ENCODE data around the gene ICAM5. TPM values are rescaled to one million over a fixed set of nuclear protein-coding genes. Genes with fewer than 3 reads are reported as not detected.
"Not testable (repeated sequence)": the region's sequence is repeated elsewhere in the genome, so short reads cannot be mapped to it uniquely, and the experiment has no call there.

Gene ICAM5
- total RNA-seq, 2 donors from 2014 or later: 0.10 to 0.25 TPM

GRCh38 chr19:10279737-10280442 is 9.9 kb upstream of the ICAM5 start:
- Mint-ChIP-seq H3K36me3 (ENCODE audit: low read depth) (peaks cover 2% of the 10 kb centered on the region), H3K27me3 (no peaks in the 10 kb centered on the region), H3K4me1 (peaks cover 9% of the 10 kb centered on the region), H3K27ac (no peak overlapping the region), H3K4me3 (no peak overlapping the region)
- no peaks in the 10 kb centered on the region for H3K9me3 ChIP-seq (ENCODE audit: control insufficient read depth, low read length, poor library complexity, severe bottlenecking)
- no peak for DNase-seq
- peak; percentile 25 for ATAC-seq

GRCh38 chr19:10282043-10282442 is 7.7 kb upstream of the ICAM5 start:
- H3K9me3 ChIP-seq (ENCODE audit: control insufficient read depth, low read length, poor library complexity, severe bottlenecking); DNase-seq; H3K4me3 Mint-ChIP-seq; ATAC-seq; H3K27me3 Mint-ChIP-seq; H3K27ac Mint-ChIP-seq; H3K36me3 Mint-ChIP-seq (ENCODE audit: low read depth): not testable (repeated sequence)
- peaks cover 20% of the 10 kb centered on the region for H3K4me1 Mint-ChIP-seq

- H3K9me3 ChIP-seq (ENCODE audit: control insufficient read depth, low read length, poor library complexity, severe bottlenecking): no peaks in the 10 kb centered on the region
- Mint-ChIP-seq H3K36me3 (ENCODE audit: low read depth) (peaks cover 3% of the 10 kb centered on the region), H3K27me3 (peaks cover 12% of the 10 kb centered on the region), H3K4me1 (peaks cover 25% of the 10 kb centered on the region), H3K27ac (no peak overlapping the region), H3K4me3 (no peak overlapping the region)
- ATAC-seq (no peak), DNase-seq (no peak)
These were observed 6.3 kb upstream of the ICAM5 start for GRCh38 chr19:10283301-10284064.

- peaks cover 31% of the 10 kb centered on the region for H3K4me1 Mint-ChIP-seq
- H3K27me3 Mint-ChIP-seq: peaks cover 20% of the 10 kb centered on the region
- peaks cover 3% of the 10 kb centered on the region for H3K36me3 Mint-ChIP-seq (ENCODE audit: low read depth)
- no peak overlapping the region for H3K4me3 Mint-ChIP-seq
- no peak overlapping the region for H3K27ac Mint-ChIP-seq
- no peaks in the 10 kb centered on the region for H3K9me3 ChIP-seq (ENCODE audit: control insufficient read depth, low read length, poor library complexity, severe bottlenecking)
- no peak for ATAC-seq
- DNase-seq: no peak
These were observed 5.4 kb upstream of the ICAM5 start for GRCh38 chr19:10284065-10284959.

GRCh38 chr19:10284960-10285278 is 4.8 kb upstream of the ICAM5 start:
- H3K36me3 Mint-ChIP-seq (ENCODE audit: low read depth): peaks cover 3% of the 10 kb centered on the region

GRCh38 chr19:10285393-10285792 is 4.4 kb upstream of the ICAM5 start:
- H3K27ac Mint-ChIP-seq: no peak overlapping the region
- H3K4me1 Mint-ChIP-seq: peaks cover 32% of the 10 kb centered on the region

More at GRCh38 chr19:10284960-10285278, 4.8 kb upstream of the ICAM5 start:
- H3K9me3 ChIP-seq (ENCODE audit: control insufficient read depth, low read length, poor library complexity, severe bottlenecking): no peaks in the 10 kb centered on the region
- ATAC-seq (no peak), DNase-seq (no peak)
- H3K4me3 Mint-ChIP-seq: no peak overlapping the region
- H3K4me1 Mint-ChIP-seq: peaks cover 29% of the 10 kb centered on the region
- H3K27ac Mint-ChIP-seq: no peak overlapping the region
- peaks cover 21% of the 10 kb centered on the region for H3K27me3 Mint-ChIP-seq

GRCh38 chr19:10286803-10287737 is 2.7 kb upstream of the ICAM5 start, which contains the start of gene ICAM4:
TSS of gene ICAM4 (plus strand) at chr19:10286955. CDS start at chr19:10287013, 58 bp downstream.
- no peak for DNase-seq
- Mint-ChIP-seq H3K27ac (peak within 1 kb of the TSS; percentile 60), H3K4me1 (peaks cover 45% of the 10 kb centered on the region), H3K36me3 (ENCODE audit: low read depth) (peaks cover 6% of the 10 kb centered on the region), H3K4me3 (peak within 1 kb of the TSS; percentile 78), H3K27me3 (peaks cover 40% of the 10 kb centered on the region)
- ATAC-seq: peak; percentile 21
- no peaks in the 10 kb centered on the region for H3K9me3 ChIP-seq (ENCODE audit: control insufficient read depth, low read length, poor library complexity, severe bottlenecking)

More at GRCh38 chr19:10285393-10285792, 4.4 kb upstream of the ICAM5 start:
- DNase-seq (no peak), ATAC-seq (no peak)
- H3K36me3 Mint-ChIP-seq (ENCODE audit: low read depth): peaks cover 5% of the 10 kb centered on the region
- peaks cover 26% of the 10 kb centered on the region for H3K27me3 Mint-ChIP-seq
- no peaks in the 10 kb centered on the region for H3K9me3 ChIP-seq (ENCODE audit: control insufficient read depth, low read length, poor library complexity, severe bottlenecking)
- no peak overlapping the region for H3K4me3 Mint-ChIP-seq

GRCh38 chr19:10288662-10289166 is 1.0 kb upstream of the ICAM5 start:
- peak overlapping the region; percentile 90 for H3K4me3 Mint-ChIP-seq
- peaks cover 56% of the 10 kb centered on the region for H3K27me3 Mint-ChIP-seq
- DNase-seq (no peak), ATAC-seq (no peak)
- peaks cover 56% of the 10 kb centered on the region for H3K4me1 Mint-ChIP-seq
- no peaks in the 10 kb centered on the region for H3K9me3 ChIP-seq (ENCODE audit: control insufficient read depth, low read length, poor library complexity, severe bottlenecking)
- H3K36me3 Mint-ChIP-seq (ENCODE audit: low read depth): peaks cover 10% of the 10 kb centered on the region
- H3K27ac Mint-ChIP-seq: peak overlapping the region; percentile 34

GRCh38 chr19:10289167-10289835 is 451 bp upstream of the ICAM5 start:
- peaks cover 10% of the 10 kb centered on the region for H3K36me3 Mint-ChIP-seq (ENCODE audit: low read depth)
- ATAC-seq (peak; percentile 69), DNase-seq (peak in 1 of 3 donors; percentile 49)
- peak overlapping the region; percentile 90 for H3K4me3 Mint-ChIP-seq
- H3K9me3 ChIP-seq (ENCODE audit: control insufficient read depth, low read length, poor library complexity, severe bottlenecking): no peaks in the 10 kb centered on the region
- H3K27ac Mint-ChIP-seq: peak overlapping the region; percentile 34
- peaks cover 56% of the 10 kb centered on the region for H3K4me1 Mint-ChIP-seq
- H3K27me3 Mint-ChIP-seq: peaks cover 62% of the 10 kb centered on the region

GRCh38 chr19:10290357-10290875 is 664 bp downstream of the ICAM5 start:
- Mint-ChIP-seq H3K4me1 (peaks cover 54% of the 10 kb centered on the region), H3K4me3 (peak overlapping the region; percentile 90), H3K27me3 (peaks cover 70% of the 10 kb centered on the region), H3K27ac (peak overlapping the region; percentile 91), H3K36me3 (ENCODE audit: low read depth) (peaks cover 7% of the 10 kb centered on the region)
- no peaks in the 10 kb centered on the region for H3K9me3 ChIP-seq (ENCODE audit: control insufficient read depth, low read length, poor library complexity, severe bottlenecking)
- ATAC-seq (no peak), DNase-seq (no peak)

- Mint-ChIP-seq H3K4me3 (peak overlapping the region; percentile 90), H3K27me3 (peaks cover 75% of the 10 kb centered on the region), H3K4me1 (peaks cover 60% of the 10 kb centered on the region), H3K36me3 (ENCODE audit: low read depth) (peaks cover 7% of the 10 kb centered on the region), H3K27ac (peak overlapping the region; percentile 91)
- ATAC-seq (peak; percentile 19), DNase-seq (peak in 1 of 3 donors; percentile 48)
- H3K9me3 ChIP-seq (ENCODE audit: control insufficient read depth, low read length, poor library complexity, severe bottlenecking): no peaks in the 10 kb centered on the region
These were observed 1.3 kb downstream of the ICAM5 start for GRCh38 chr19:10290876-10291553.
